Smooth muscle cell of the brain vasculature (primary cell): ENCODE measurements around the gene ZNF354C.
A peak's percentile ranks its signal among the peaks of the same experiment; 100 is the strongest.
"Not testable (repeated sequence)": the region's sequence is repeated elsewhere in the genome, so short reads cannot be mapped to it uniquely, and the experiment has no call there.

ENCODE experiments used
- DNase-seq: peaks from one replicate; pipeline ENCODE4 v3.0.0-alpha.2; 2012; ENCODE audit warnings: low read depth, low spot score

Gene ZNF354C

GRCh38 chr5:179060116-179061008 lies at the start of gene ZNF354C:
ZNF354C (plus strand) TSS chr5:179060373; CDS start chr5:179062069, 1,696 bp downstream.
- peak; percentile 73 for DNase-seq

- peak; percentile 84 for DNase-seq
Measured at GRCh38 chr5:179023528-179024189, 36.5 kb upstream of the ZNF354C start, which contains the start of gene ZNF879. ZNF879 (plus strand) TSS chr5:179023804; CDS start chr5:179025005, 1,201 bp downstream.

- DNase-seq, result no peak
Measured at GRCh38 chr5:179033004-179033580, 27.1 kb upstream of the ZNF354C start.

- no peak for DNase-seq
Measured at GRCh38 chr5:179044765-179045164, 15.4 kb upstream of the ZNF354C start.

GRCh38 chr5:179051784-179052183 lies 8.4 kb upstream of the ZNF354C start:
- DNase-seq, result no peak

- no peak for DNase-seq
Measured at GRCh38 chr5:179054036-179054785, 6.0 kb upstream of the ZNF354C start.

GRCh38 chr5:179054876-179055275 lies 5.3 kb upstream of the ZNF354C start:
- no peak for DNase-seq

GRCh38 chr5:179055436-179055835 lies 4.7 kb upstream of the ZNF354C start:
- no peak for DNase-seq

GRCh38 chr5:179055841-179056240 lies 4.3 kb upstream of the ZNF354C start:
- no peak for DNase-seq

GRCh38 chr5:179061025-179061424 lies 852 bp downstream of the ZNF354C start:
- no peak for DNase-seq

GRCh38 chr5:179065703-179066102 lies 5.5 kb downstream of the ZNF354C start:
- DNase-seq, result no peak

- DNase-seq, result no peak
Measured at GRCh38 chr5:179079165-179079987, 19.2 kb downstream of the ZNF354C start.

GRCh38 chr5:179080724-179081123 lies 20.6 kb downstream of the ZNF354C start:
- DNase-seq, result no peak

- no peak for DNase-seq
Measured at GRCh38 chr5:179089502-179089901, 29.3 kb downstream of the ZNF354C start.

GRCh38 chr5:179101282-179101681 lies 41.1 kb downstream of the ZNF354C start:
- DNase-seq, result not testable (repeated sequence)

GRCh38 chr5:179110528-179110927 lies 50.4 kb downstream of the ZNF354C start:
- no peak for DNase-seq

GRCh38 chr5:179111267-179112207 lies 51.4 kb downstream of the ZNF354C start:
- DNase-seq, result no peak

- no peak for DNase-seq
Measured at GRCh38 chr5:179112469-179113142, 52.4 kb downstream of the ZNF354C start.

- no peak for DNase-seq
Measured at GRCh38 chr5:179113143-179113530, 53.0 kb downstream of the ZNF354C start.
